ENCODE results near the gene ETS2.
"Not testable (repeated sequence)": the region's sequence is repeated elsewhere in the genome, so short reads cannot be mapped to it uniquely, and the experiment has no call there.

ETS2 gene

GRCh38 chr21:38839328-38840286 is 33.9 kb downstream of the ETS2 start:
- no peak for DNase-seq

GRCh38 chr21:38840456-38841300 is 34.9 kb downstream of the ETS2 start:
- DNase-seq, result no peak

GRCh38 chr21:38841472-38841871 is 35.7 kb downstream of the ETS2 start:
- DNase-seq, result no peak

GRCh38 chr21:38842079-38842478 is 36.4 kb downstream of the ETS2 start:
- DNase-seq, result no peak

GRCh38 chr21:38843379-38843778 is 37.6 kb downstream of the ETS2 start:
- no peak for DNase-seq

- no peak for DNase-seq
These were observed 38.2 kb downstream of the ETS2 start for GRCh38 chr21:38843806-38844503.

- not testable (repeated sequence) for DNase-seq
These were observed 39.6 kb downstream of the ETS2 start for GRCh38 chr21:38845374-38845773.

GRCh38 chr21:38847556-38847955 is 41.8 kb downstream of the ETS2 start:
- DNase-seq, result no peak

- no peak for DNase-seq
These were observed 42.5 kb downstream of the ETS2 start for GRCh38 chr21:38848187-38848609.

GRCh38 chr21:38849776-38850175 is 44.0 kb downstream of the ETS2 start:
- no peak for DNase-seq

- no peak for DNase-seq
These were observed 44.7 kb downstream of the ETS2 start for GRCh38 chr21:38850277-38850951.

GRCh38 chr21:38851101-38851500 is 45.4 kb downstream of the ETS2 start:
- DNase-seq, result no peak

GRCh38 chr21:38852278-38852677 is 46.5 kb downstream of the ETS2 start:
- DNase-seq, result no peak

GRCh38 chr21:38852708-38853107 is 47.0 kb downstream of the ETS2 start:
- DNase-seq, result no peak

- no peak for DNase-seq
These were observed 47.7 kb downstream of the ETS2 start for GRCh38 chr21:38853421-38853919.

GRCh38 chr21:38857152-38857825 is 51.6 kb downstream of the ETS2 start:
- no peak for DNase-seq

- no peak for DNase-seq
These were observed 52.5 kb downstream of the ETS2 start for GRCh38 chr21:38858026-38858811.

- no peak for DNase-seq
These were observed 53.1 kb downstream of the ETS2 start for GRCh38 chr21:38858812-38859205.

- no peak for DNase-seq
These were observed 54.1 kb downstream of the ETS2 start for GRCh38 chr21:38859852-38860251.

GRCh38 chr21:38861056-38861455 is 55.3 kb downstream of the ETS2 start:
- DNase-seq, result no peak
